Activated T-cell treated with anti-CD3 and anti-CD28 coated beads for 48 hours (primary cell): ENCODE results near the gene CNDP2.

Source experiments
- DNase-seq: peaks from one replicate; pipeline ENCODE4 v3.0.0-alpha.2; 2020; ENCODE audit warnings: low read depth

The CNDP2 gene

GRCh38 chr18:74571895-74572680 is 75.9 kb downstream of the CNDP2 start:
- DNase-seq, result no peak

- DNase-seq, result no peak
These were observed 76.9 kb downstream of the CNDP2 start for GRCh38 chr18:74573053-74573452.
